T-helper 2 cell (primary cell): ENCODE results near the gene TMSB4X.
A peak's percentile ranks its signal among the peaks of the same experiment; 100 is the strongest.
"Not testable (repeated sequence)": the region's sequence is repeated elsewhere in the genome, so short reads cannot be mapped to it uniquely, and the experiment has no call there.

ENCODE experiments used
- DNase-seq, 5 experiments: peaks; one replicate each; pipeline versions ENCODE4 v3.0.0 to v3.0.0-alpha.2; 2012 to 2022
- total RNA-seq, 2 donors: gene quantifications; one replicate each; lab custom pipeline; 2026; lab: John Stamatoyannopoulos, UW

TMSB4X gene
- 1,430 to 1,877 reads per million in 2 donors for total RNA-seq

DNA sequence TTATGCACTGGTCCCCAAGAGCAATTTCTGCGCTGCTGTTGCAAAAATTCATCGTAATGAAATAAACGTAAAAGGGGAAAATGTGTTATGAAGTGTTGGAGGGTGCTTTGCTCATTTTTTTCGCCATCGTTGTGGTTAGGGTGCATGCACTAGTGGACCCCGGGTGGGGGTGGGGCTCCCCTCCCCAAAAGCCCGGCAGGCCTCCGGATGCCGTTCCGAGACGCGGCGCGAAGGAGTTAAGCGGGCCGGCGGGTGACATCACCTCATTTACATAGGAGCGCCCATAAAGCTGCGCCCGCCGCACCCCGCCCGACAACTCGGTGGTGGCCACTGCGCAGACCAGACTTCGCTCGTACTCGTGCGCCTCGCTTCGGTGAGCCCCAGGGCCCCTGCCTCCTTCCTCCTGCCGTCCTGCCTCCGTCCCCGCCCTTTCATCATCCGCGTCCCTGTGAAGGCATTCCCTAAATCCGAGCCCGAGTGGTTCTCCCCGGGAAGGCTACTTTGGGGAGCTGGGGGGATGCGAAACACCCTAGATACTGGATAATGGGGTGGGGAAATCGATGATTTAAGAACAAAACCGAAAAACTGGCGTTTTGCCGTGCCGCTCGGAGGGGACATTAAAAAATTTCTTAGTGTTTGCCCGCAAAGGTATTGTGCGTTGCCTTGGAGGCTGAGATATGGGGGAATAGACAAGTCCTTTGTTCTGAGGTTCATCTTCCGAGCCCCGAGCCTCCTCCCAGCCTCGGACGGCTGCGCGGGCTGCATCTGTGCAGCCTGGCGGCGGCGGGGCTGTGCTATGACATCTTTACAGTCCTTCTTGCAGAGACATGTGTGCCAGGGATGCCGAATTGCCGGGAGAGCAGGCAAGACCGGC is at the start of gene TMSB4X:
Gene TMSB4X (plus strand): TSS at position 315 of the 874 bp plus-strand sequence.
- DNase-seq = peak; percentile 67 to 92 (median 75)

DNA sequence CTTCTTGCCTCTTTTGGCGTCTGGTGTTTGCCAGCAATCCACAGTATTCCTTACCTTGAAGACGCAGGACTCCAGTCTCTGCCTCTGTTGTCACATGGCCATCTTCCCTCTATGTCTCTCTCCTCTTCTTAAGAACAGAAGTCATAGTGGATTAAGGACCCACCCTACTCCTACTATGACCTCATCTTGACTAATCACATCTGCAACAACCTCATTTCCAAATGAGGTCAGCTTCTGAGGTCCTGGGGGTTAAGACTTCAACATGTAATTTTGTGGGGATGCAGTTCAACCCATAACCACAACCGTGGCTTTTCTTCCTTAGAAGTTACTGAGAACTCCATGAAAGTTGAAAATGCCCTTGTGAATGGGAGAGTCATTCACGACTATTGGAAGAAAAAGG is 45.2 kb upstream of the TMSB4X start:
- DNase-seq = no peak

DNA sequence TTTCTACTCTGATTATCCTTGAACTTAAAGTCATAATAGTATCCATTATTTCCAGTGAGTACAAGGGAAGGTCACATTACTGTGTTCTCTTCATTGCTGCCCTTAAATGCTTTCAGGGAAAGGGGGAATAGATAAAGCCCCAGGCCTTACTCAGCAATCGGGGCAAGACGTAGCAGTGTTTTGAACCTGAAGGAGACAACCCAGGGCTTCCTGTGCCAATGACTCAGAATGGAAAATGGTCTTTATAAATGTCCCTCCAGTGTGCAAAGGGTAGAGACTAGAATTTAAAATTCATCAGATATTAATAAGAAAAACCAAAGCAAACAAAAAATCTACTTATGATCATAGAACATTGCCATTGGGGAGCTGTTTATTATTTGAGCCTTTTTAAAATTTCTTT is 44.8 kb upstream of the TMSB4X start:
- DNase-seq = no peak

DNA sequence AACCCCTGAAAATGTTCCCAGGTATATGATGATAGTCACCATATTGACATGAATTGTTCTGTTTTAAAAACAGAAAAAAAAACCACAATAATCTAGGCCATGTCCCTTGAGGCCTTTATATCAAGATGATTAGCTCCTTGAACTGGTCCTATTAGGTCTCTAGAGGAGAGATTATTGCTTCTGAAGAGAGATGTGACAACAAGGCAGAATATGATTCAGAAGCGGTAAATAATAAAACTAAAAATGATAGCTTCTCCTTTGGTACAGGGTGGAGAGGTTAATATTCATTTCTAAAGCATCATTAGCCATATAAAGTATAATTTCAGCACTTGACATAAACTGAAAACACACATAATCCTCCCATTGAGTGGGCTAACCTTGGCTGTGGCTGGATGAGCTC is 42.7 kb upstream of the TMSB4X start:
- no peak for DNase-seq

DNA sequence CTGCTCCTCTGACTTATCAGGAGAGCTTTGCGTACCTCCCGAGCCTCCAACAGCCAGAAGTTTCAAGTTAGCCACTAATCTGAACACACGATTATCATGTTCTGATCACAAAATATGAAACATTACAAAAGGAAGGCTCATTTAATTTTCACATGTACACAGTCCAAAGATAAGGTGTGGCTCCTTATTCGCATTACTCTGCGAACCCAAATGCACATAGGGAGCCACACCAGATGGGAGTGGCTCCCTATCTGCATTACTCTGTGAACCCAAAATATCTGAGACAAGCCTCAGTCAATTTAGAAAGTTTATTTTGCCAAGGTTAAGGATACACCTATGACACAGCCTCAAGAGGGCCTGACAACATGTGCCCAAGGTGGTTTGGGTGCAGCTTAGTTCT is 40.1 kb upstream of the TMSB4X start:
- DNase-seq = no peak

DNA sequence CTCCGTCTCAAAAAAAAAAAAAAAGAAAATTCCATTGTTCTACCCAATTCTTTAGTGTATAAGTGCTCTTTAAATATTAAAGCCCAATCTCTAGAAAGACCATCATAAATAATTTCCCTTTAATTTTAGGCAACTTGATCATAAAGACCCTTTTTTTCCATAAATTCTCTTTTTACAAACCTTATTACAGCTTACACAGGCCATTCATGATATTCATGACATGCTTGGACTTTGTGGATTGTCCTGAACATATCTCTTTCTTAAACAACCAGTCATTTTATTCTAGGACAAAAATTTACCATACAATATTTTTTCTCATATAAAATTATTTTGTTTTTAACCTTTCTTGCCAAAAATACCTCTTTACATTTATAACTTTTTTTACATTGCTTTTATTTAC is 38.0 kb upstream of the TMSB4X start:
- no peak for DNase-seq

DNA sequence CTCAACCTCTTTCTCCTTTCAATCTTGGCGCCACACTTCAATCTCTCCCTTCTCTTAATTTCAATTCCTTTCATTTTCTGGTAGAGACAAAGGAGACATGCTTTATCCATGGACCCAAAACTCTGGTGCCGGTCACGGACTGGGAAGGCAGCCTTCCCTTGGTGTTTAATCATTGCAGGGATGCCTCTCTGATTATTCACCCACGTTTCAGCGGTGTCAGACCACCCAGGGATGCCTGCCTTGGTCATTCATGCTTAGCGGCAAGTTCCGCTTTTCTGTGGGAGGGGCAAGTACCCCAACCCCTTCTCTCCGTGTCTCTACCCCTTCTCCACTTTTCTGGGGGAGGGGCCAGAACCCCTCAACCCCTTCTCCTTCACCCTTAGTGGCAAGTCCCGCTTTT is 34.4 kb upstream of the TMSB4X start:
- DNase-seq = not testable (repeated sequence)

DNA sequence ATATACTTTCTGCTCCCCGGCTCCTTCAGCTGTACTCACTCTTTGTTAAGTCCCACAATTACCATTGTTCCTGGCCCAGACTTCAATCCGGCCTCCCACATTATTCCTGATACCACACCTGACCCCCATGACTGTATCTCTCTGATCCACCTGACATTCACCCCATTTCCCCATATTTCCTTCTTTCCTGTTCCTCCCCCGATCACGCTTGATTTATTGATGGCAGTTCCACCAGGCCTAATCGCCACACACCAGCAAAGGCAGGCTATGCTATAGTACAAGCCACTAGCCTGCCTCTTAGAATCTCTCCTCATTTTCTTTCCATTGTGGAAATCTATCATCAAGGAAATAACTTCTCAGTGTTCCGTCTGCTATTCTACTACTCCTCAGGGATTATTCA is 31.3 kb upstream of the TMSB4X start:
- DNase-seq = not testable (repeated sequence)

DNA sequence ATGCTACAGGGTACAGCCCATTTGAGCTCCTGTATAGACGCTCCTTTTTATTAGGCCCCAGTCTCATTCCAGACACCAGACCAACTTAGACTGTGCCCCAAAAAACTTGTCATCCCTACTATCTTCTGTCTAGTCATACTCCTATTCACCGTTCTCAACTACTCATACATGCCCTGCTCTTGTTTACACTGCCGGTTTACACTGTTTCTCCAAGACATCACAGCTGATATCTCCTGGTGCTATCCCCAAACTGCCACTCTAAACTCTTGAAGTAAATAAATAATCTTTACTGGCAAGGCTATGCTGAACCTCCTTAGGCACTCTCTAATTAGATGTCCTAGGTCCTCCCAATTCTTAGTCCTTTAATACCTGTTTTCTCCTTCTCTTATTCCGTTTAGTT is 30.5 kb upstream of the TMSB4X start:
- not testable (repeated sequence) for DNase-seq

DNA sequence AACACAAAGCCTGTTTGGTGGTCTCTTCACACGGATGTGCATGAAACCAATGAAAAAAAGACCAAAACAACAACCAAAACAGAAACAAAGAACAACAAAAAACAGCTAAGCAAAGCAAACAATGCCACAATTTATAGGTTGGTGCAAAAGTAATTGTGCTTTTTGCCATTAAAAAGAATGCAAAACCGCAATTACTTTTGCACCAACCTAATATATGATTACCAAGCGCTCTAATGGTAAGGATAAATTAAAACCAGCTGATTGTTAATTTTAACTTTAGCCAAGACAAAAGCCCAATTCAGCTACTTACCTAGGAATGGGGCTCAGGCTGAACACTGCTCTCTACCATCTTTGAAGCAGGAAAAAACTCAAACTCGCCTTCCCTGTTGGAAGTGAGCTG is 29.4 kb upstream of the TMSB4X start:
- no peak for DNase-seq

DNA sequence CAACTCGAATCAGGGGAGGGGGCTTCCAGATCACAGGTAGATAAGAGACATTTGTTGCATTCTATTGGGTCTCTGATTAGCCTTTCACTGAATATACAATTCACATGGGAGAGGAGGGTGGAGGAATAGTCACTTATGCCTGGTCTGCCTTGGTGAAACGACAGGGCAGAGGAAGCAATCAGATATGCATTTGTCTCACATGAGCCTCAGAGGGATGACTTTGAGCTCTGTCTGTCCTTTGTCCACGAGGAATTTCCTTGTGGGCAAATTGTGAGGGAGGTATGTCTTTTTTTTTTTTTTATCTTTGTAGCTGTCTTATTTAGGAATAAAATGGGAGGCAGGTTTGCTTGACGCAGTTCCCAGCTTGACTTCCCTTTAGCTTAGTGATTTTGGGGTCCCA is 28.5 kb upstream of the TMSB4X start:
- DNase-seq = no peak

DNA sequence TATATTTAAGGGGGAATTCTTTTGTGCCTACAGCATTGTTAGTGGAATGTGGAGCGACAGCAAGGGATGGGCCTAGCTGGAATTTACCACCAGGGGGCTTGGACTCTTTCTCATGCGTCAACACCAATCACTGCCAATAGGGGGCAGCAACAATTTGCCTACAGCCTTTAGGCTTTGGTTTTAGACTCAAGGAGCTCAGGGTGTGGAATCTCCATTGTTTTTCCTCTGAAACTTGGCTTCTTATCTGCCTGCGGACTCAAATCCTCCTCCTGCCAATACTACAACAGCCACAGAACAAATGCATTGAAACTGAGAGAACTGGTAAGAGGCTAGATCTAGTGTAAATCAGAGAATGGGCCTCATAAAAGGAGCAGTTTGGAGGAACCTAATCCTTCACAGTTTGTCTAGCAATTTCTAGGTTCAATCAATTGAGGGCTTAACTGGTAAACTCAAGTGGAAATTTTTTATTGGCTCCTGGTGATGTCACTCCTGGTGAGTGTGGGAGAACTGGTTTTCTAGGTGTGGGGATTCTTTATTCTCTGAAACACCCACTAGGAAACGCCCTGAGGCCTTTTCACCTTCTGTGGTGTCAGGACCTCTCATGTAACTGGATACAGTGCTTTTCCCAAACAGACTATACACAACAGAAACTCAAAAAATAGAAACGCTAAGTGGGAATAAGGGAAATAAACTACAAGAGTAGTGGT is 27.9 kb upstream of the TMSB4X start:
- DNase-seq = peak in 4 of 5 experiments; percentile 54 to 72 (median 66)

DNA sequence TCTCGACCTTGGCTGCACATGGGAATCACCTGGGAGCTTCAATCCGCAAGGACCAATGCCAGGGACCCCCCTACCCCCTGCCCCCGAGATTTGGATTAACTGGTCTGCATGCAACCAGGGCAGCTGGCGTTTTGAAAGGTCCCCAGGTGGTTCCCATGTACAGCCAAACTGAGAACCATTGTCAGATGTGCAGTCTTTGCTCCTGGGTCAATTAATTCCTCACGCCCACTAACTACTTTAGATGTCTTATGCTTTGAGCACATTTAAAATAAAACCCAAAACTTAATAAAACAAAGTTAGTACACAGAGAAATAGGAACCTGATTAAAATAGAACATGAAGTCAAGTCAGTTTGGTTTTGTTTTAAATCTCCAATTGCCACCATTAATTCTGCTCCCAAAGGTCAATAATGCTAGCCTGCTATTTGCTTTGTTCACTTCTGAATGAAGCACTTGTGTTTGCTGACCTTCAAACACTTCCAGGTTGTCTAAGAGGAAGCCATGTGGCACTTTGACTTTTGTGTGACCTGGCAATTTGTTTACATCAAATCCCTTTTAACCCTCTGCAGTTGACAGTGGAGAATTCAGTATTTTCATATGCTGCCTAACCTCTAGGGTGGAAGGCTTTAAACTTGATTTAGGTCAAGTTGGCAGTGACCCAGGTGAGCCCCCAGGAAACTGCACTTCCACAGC is 27.2 kb upstream of the TMSB4X start:
- DNase-seq = no peak

DNA sequence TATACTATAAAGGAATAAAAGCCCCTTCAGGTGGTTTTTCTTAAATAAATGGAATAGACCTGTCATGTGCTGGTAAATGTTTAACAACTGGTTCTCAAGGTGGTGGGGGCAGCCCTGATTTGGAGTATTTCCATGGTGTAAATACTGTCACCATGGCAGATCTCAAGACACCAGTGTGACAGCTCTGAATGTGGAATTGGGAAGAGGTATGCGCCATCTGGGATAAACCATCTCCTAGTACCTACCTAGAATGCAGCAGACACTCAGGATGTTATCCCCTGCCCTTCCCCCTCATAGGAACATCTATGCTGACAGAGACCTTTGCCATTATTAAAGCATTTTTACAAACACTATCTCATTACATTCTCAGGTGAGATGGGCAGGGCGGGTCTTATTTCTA is 26.4 kb upstream of the TMSB4X start:
- no peak for DNase-seq

DNA sequence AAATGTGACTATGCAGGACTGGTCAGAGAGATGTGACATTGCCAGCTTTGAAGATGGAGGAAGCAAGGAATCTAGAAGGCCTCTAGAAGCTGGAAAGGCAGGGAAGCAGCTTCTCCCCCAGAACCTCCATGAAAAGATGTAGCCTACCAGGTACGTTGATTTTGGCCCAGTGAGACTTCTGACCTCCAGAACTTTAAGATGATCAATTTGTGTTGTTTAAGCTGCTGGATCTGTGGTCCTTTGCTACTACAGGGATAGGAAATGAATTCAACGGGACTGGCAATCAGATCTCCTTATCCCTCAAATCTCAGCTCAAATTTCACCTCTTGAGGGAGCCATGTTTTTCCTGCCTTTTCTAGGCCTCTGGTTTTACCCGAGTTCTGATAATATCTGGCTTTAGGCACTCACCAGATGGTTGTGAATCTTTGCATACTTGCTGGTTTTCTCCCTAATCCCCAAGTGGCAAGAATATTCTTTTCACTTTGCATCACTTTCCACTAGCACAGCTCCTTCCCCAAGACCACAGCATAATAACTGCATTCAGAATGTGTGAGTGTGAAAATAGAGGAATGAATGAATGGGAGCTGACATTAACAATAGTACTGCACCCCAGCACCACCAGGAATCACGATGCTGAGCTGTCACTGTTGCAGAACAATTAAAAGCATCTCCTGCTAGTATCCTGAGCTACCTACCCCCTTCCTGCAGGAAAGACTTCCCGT is 25.5 kb upstream of the TMSB4X start:
- DNase-seq = no peak

DNA sequence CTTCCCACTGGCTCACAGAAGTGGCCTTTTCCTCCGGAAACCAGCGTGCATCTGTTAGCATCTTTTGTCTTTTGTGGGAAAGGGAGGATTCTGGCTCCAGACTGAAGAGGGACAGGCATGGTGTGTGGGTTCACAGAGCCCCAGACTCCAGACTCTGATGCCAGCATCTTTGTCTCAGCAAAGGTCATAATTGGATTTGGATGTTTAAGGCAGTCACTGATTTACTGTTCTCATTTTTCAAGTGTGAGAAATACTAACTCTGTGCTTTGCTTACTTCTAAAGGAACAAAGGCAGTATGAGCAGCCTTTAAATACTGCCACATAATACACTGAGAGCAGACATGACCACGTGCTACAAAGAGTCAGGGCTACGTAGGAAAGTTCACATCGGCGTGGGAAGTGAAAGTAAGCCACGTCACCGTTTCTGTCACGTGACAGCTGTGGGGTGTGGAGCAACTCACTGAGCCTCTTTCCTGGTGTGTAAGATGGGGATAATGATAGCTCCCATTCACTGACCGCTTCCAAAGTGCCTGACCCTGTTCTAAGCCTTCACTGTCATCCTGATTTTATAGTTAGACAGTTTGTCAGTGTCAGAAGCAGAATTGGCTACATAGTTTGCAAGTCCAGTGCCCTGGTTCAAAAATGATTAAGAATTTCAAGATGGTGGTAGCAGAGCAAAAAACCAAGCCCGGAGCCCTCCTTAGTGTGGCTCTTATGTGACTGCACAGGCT is 24.8 kb upstream of the TMSB4X start:
- DNase-seq = peak; percentile 45 to 95 (median 74)

DNA sequence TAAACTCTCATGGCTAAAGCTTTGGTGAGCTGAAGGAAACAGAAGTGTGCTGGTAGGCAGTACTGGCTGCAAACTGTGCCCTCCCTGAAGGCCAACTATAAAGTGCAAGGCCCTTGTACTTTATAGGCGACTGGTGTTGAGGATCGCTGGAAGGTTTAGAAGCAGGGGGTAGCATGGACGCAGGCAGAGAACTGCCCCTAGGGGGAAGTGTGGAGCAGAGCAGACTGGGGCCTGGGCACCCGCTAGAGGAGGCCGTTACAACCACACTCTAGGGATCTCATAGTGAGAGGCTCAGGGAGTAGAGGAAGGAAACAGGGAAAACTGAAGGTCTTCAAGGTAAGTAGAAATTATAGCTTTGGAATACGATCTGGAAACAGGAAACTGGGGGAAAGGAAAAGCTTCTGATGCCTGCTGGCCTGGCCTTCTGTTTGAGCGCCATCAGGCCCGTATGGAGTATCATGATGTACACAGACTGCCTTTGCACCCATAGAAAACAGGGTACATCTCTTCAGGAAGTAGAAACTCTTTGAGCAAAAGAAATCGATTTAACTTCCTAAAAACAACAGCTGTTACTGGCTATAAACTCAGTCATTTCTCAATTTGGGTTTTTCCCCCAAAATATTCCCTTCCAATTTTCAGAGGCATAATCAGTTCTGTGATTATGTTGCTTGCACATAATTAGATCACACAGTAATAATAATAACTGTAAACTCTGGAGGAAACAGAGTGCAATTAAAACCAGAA is 23.9 kb upstream of the TMSB4X start:
- DNase-seq = peak in 4 of 5 experiments; percentile 48 to 87 (median 58)

DNA sequence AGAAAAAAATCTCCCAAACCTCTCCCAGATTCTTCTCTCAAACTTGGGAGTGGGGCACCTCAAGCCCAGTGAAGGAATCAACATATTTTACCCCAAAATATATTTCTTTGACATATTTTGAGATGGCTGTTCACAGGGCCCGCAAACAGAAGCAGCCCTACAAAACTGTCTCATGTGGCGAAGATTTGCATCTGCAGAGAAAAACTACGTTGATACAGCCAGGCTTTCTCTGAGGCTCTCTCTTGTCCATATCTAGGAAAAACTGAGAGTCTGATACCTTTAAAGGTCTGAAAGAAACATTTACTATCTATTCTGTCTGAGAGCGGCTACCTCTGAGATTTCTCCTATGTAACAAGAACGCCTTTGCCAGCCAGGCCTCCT is 23.3 kb upstream of the TMSB4X start:
- DNase-seq = peak in 1 of 5 experiments; percentile 69

DNA sequence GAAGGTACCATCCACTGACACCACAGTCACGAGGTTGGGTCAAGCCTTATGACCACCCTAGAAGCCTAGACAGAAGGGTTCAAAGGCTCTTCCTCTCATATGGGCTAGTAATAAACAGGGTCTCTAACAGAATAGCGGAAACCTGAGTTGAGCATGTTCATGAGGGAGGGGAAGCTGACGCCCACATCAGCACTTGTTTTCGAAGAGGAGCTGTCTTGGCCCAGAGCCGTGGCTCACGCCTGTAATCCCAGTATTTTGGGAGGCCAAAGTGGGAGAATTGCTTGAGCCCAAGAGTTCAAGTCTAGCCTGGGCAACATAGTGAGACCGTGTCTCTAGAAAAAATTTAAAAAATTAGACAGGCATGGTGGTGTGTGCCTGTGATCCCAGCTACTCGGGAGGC is 21.5 kb upstream of the TMSB4X start:
- DNase-seq = peak in 1 of 5 experiments; percentile 46

DNA sequence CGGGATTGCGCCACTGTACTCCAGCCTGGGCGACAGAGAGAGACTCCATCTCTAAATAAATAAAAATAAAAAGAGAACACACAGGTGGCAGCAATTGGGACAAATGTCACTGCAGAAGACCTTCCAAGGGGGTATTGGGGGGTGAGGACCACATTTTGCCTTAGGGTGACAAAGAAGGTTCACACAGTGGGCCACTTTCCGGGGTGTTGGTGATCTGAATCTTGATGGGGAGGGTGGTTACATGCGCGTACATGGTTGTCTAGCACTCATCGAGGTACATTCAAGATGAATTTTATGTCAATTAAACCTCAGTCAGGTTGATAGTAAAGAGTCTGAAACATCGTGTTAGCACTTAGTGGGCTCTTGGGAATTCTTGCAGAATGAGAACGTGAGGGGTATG is 20.5 kb upstream of the TMSB4X start:
- peak in 1 of 5 experiments; percentile 50 for DNase-seq

DNA sequence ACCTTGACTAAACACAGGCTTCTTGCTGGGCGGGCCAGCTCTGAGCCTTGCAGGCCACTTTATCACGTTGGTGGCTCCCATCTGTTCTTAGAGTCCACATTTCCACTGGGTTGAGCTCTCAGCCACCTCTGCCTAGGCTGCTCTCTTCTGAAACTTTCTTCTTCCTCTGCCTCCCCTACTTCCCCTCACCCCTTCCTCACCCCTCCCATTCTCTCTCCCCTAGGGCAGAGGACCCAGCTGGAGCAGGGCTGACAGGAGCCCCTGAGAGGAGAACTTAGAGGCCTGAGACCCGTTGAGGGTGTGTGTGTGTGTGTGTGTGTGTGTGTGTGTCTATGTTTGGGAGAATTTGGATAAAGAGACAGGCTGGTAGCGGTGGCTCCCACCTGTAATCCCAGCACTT is 19.9 kb upstream of the TMSB4X start:
- peak in 1 of 5 experiments; percentile 53 for DNase-seq
